Fibroblast of skin of abdomen (primary cell): Measurements from ENCODE around the gene NOL4L.

Experiments used
- DNase-seq: peaks from one replicate; pipeline ENCODE4 v3.0.0-alpha.2; 2013

The NOL4L gene

DNA sequence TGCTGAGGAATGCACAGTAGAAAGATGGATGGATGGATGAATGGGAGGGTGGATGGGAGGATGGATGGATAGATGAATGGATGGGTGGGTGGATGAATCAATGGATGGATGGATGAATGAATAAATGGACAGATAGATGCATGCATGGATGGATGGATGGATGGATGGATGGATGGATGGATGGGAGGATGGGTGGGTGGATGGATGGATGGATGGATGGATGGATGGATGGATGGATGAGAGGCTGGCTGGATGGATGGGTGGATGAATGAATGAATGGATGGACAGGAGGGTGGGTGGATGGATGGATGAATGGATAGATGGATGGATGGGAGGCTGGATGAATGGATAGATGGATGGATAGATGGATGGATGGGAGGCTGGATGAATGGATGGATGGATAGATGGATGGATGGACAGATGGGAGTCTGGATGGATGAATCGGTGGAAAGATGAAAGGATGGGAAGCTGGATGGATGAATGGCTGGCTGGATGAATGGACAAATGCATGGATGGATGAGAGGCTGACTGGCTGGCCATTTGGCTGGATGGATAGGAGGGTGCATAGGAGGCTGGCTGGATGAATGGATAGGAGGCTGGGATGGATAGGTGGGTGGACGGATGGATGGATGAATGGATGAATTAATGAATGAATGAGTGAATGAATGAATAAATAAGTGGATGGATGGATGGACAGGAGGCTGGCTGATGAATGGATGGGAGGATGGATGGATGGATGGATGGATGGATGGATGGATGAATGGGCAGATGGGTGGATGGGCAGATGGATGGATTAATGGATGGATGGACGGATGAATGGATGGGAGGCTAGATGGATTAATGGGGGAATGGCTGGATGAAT is 28.3 kb upstream of the NOL4L start:
- DNase-seq, result no peak

DNA sequence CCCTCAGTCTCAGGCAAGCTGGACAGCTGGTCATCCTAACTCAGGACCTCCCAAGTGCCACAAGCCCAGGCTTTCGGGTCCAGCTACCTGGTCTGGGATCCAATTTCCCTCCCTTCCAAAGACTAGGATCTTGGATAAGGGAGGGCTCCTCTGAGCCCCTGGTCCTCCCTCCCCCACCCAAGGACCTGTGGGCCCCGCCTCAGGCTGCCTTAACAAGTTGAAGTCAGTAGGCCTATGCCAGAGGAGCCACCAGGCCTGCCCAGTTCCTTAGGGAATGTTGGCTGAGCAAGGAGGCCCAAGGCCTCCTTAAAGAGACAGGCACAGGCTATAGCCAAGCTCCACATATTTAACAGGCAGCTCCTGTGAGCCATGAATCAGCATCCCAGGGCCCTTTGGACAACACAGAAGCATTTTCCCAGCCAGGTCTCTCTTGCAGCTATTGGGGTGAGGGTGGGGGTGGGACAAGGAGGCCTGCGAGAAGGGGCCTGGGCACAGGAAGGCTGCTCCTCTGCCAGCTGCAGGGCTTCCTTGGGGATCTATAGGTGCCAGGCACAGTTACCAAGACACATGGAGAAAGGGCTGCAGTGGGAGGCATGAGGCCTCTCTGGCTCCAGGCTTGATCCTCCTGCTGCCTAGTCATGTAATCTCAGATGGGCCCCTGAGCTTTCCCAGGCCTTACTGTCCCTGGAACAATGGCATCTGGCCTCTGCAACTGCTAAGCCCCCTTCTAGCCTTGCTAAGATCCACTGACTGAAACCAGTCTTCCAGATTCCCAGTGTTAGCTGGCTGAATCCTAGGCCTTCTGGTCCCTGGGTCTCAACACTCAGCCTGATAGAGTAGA is 27.4 kb upstream of the NOL4L start:
- DNase-seq, result no peak

DNA sequence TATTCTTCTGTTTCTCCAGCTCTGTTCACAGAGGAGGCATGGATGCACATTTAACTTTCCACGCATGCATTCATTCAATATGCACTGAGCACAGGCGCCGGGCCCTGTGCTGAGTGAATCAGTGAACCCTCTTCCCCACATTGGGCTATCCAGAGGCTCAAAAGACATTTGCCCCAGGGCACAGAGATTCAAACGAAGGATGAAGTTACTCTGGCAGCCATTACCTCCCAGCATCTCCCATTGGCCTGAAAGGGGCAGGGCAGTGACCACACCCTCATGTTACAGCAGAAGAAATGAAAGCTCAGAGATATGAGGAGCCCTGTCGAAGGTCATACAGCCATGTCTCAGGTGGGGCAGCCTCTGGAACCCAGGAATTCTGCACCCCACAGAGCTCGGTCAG is 26.7 kb upstream of the NOL4L start:
- no peak for DNase-seq

DNA sequence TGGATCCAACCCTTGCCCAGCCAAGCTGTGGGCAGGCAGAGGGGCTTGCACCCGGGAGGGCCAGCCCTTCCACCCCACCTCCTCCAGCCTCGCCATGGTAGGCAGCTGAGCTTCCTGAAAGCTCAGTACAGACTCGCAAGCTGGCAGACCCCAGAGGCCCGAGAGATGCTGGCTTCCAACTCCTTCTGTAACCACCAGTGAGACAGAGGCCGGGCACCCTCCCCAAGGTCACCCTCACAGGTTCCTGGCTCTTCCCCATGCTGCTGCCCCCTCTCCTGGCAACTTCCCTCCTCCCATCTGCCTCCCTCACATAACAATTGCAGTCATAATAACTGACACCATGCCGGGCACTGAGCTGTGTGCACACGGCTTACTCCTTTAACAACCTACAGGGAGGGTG is 26.2 kb upstream of the NOL4L start:
- DNase-seq, result no peak

DNA sequence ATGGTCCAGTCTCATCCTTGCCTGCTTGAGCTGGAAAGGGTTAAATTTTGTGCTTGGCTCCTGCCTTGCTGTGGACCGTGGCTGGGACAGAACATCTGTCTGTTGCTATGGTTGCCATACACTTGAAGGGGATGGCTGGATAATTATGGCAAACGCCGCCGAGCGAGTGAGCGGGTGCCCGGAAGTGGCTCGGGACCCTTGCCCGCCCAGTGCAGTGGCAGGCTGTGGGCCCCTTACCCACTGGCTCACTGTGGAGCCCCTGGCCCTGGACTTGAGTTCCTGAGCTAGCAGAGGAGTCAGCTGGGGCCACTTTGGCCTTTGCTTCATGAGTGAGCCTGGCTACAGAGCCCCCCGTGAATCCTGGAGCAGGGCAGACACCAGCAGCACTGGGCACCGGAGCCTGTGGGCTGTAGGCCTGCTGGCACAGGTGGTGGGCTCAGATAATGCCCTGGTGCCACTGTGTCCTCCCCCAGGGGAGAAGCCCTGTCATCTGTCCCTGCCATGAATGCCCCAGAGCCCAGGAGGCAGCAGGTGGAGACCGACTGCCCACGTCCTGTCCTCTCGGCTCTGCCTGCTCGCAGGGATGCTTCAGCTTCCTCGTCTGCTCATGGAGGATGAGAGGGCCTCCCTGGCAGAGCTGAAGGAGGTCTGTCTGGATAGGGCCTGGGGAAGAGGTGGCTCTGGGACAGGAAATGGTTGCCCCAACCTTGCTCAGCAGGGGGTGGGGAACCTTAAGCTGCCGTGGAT is 25.5 kb upstream of the NOL4L start:
- no peak for DNase-seq

DNA sequence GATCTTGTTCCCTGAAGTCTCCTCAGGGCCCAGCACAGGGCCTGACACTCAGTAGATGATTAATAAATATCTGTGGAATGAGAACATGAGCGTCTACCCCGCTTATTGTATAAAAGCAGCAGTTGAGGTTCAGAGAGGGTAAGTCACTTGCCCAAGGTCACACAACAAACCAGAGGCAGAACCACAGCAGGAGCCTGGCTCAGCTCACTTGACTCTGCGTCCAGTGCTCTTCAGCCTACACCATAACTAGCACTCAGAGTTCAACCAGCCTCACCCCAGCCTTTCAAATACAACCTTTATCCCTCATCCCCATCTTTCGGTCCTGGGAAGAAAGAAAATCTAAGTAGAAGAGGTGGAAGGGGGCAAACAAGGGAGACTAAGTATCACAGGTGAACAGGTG is 24.9 kb upstream of the NOL4L start:
- no peak for DNase-seq

DNA sequence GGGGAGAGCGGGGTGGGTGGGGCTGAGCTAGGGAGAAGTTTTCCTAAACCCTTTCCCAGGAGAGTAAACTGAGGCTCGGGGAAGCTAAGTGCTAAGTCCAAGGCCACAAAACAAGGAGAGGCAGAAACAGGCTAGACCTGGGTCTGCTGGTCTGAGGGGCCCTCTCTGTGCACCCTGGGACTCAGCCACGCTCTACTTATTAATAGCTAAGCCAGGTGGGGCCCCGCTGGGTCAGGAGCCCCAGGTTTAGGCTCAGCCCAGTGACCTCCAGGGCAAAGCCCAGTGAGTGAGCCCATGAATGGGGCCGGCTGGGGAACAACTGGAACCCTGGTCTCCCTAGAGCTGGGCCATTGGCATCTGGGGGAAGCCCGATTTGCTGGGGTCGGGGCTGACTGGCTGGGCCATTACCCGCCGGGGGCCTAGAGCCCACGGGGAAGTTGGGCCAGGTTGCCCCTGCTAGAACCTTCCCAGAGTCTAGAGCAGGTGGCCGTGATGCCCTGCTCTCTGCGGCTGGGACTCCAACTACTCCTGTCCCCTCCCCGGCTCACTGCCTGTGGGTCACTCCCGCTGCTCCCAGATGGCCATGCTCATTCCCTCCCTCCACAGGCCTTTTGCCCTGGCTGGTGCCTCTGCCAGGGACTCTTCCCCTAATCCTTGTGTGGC is 24.1 kb upstream of the NOL4L start:
- DNase-seq, result no peak

DNA sequence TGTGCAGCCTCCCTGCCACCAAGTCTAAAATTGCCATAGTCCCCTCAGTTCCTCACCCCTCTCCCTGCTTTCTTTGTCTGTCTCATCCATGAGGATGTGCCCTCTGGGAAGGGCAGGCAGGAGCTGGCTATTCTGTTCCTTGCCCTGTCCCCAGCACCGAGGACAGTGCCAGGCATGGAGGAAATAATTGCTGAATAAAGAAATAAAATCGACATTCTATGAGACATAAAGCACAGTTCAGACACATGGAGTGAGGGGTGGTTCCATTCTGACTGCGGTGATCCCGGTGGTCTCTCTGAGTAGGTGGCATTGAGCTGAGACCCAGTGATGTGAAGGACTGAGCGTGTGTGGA is 23.5 kb upstream of the NOL4L start:
- DNase-seq, result no peak

DNA sequence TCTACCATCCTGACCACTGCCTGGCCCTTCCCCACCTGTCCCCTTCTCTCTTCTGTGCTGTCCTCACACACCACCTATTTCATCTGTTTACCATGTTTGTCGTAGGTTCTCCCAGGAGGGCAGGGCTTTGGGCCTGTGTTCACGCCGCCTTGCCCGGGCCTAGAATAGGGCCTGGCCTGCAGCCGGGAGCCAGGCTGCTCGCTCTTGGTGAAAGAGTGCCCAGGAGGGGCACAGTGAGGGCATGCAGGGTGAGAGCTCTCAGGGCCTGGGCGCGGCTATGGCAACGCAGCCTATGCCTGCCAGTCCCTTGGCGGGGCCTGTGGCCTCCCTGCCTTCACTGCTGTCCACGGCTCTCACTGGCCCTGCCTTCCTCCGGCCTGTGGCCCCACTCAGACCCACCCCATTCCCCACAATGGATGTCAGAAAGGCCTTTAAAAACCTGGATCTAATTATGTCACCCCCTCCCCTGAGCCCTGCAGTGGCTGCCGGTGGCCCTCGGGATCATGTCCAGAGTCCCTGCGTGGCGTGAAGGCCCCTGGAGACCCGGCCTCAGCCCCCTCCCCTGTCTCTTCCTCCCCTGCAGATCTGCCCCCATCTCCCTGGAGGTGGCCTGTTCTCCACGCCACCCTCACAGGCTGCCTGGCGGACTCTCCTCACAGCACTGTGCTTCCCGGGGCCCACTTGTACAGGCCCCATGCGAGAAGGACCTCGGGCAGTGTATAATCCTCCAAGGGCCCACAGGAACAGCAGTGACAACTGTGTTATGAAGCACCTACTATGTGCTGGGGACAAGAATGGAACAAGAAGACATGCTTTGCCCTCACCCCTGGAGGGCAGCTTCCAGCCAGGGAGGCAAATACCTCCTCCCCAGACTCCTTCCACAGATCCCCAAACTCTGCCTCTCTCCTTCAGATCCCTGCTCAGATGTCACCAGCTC is 22.9 kb upstream of the NOL4L start:
- no peak for DNase-seq

DNA sequence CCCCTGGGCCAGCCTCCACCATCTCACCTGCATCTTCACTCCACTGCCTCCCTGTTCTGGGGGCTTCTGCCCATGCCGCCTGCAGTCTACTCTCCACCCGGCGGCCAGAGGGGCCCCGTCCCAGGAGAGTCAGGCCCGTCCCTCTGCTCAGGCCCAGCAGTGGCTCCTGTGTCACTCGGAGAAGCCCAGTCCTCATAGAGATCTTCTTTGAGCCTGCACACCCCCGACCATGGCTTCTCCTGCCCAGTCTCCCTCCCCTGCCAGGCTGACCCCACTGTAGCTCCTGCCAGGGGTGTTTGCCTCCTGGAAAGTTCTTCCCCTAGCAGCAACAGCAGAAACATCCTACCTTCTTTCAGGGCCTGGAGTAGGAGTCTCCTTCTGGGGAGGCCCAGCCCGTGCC is 22.2 kb upstream of the NOL4L start:
- no peak for DNase-seq

DNA sequence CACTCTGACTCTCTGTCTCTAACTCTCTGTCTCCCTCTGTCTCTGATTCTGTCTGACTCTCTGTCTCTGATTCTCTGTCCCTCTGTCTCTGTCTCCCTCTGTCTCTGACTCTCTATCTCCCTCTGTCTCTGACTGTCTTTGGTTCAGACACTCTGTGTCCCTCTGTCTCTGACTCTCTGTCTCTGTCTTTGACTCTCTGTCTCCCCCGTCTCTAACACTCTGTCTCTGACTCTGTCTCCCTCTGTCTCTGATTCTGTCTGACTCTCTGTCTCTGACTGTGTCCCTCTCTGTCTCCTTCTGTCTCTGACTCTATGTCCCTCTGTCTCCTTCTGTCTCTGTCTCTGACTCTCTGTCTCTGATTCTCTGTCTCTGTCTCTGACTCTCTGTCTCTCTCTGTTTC is 21.7 kb upstream of the NOL4L start:
- no peak for DNase-seq

DNA sequence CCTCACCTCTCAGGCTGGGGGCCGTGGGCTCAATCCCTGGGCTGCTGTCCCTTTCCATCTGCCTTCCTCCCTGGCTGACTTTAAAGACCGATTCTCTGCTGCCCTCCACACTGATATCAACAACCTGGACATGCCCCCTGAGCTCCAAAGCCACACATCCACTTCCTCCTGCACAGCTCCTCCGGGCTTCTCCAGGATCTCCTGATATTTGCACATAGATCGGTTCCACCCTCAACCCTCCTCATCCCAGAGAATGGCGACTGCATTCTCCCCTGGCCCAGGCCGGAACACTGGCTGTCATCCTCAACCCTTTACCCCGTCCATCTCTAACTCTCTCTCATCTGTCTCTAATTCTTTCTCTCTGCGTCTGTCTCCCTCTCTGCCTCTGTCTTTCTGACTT is 21.0 kb upstream of the NOL4L start:
- DNase-seq, result no peak

DNA sequence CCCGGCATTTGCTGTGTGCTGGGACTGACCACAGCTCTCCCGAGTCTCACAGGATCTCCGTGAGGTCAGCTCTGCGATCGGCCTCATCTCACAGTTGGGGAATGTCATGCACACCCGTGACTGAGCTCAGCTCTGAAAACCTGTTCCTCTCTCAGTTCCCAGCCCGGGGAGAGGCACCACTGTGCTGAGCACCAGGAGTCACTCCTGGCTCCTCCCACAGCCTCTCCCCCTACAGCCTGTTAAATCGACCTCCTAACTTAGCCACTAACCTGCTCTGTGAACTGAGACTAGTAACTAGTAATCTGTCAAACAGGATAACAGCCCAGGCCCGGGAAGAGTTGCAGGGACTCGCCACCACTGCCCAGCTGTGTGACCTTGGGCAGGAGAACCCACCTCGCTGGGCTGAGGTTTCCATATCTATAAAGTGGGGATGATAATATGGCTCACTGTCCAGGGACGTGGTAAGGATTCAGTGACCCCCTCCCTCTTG is 20.1 kb upstream of the NOL4L start:
- no peak for DNase-seq

DNA sequence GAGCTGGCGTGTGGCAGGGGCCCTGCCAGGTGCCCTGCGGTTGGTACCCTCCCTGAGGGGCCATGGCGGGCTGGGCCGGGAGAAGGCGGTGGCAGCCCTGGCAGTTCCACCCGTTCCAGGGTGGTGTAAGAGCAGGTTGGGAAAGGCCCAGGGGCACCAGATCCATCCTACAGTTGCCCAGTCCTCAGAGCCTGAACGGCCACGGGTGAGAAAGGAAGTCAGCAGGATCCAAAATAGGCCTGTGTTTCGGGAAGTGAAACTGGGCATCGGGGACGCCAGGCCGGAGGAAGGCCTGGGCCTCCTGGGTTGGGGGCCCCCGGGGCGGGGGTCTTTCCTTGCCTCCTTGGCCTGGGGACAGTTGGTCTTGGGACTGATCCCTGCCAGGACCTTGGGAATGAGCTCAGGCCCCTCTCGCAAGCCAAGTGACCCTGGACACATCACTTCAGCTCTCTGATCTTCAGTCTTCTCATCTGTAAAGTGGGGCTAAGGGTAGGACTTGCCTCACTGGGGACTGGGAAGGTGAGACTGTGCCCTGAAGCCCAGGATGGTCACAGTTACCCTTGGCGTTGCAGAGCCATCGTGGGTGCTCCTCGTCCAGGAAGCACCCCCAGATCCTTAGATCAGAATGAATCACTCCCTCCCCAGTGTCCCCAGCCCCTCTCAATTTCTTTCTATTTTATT is 18.1 kb upstream of the NOL4L start:
- DNase-seq, result no peak

DNA sequence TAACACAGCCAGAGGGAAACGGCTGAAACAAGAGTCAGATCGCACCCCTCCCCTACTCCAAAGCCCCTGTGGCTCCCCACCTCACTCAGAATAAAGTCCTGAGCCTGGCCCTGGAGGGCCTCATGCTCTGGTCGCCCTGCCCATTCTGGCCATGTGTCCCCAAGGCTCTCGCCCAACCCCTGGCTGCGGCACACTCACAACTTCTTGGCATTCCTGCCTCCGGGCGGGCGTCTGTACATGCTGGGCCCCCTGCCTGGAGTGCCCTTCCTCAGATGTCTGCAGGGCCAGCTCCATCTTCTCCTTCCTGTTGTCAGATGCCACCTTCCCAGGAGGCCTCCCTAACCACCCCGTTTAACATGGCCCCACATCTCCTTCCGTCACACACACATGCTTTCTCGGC is 17.1 kb upstream of the NOL4L start:
- DNase-seq, result no peak

DNA sequence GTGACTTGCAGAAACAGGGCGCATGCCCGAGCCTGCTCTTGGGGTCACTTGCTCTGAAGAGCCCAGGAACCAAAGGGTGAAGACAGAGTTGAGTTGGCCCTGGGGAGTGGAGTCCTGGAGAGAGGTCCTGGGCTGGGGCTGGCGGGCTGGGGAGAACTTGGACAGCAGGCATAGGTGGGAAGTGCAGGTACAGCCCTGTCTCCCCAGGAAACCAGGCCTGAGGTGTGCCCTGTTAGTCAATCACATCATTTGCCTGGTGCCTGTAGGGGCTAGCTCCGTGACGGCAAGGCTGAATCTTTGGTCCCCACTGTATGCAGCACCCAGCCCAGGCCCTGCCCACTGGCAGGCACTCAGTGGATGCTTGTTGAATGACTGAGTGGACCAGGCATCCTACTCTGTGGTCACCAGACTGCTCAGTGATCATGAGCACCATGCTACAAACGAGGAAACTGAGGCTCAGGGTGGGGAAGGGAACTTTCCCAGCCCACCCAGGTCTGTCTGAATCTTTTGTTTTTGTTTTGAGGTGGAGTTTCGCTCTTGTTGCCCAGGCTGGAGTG is 15.6 kb upstream of the NOL4L start:
- DNase-seq, result no peak

DNA sequence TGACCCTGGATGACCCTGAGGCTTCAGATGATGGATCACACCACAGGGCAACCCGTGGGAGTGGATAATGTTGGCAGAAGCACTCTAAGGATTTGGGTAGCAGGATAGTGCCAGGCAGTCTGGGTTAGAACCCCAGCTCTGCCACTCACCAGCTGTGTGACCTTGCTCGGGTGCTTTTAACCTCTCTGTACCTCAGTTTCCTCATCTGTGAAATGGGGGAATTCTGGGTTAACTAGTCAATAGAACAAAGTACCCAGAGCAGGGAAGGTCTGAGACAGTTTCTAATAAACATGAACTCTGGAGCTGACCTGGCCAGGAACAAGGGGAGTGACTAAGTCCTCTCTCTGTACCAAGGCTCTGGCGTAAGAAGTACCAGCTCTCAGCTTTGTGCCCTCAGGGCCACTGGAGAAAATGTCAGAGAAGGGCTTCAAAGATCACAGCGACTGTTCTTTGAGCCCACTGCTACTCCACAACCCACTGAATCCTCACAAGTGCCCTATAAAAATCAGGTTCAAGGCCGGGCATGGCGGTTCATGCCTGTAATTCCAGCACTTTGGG is 14.7 kb upstream of the NOL4L start:
- DNase-seq, result no peak

DNA sequence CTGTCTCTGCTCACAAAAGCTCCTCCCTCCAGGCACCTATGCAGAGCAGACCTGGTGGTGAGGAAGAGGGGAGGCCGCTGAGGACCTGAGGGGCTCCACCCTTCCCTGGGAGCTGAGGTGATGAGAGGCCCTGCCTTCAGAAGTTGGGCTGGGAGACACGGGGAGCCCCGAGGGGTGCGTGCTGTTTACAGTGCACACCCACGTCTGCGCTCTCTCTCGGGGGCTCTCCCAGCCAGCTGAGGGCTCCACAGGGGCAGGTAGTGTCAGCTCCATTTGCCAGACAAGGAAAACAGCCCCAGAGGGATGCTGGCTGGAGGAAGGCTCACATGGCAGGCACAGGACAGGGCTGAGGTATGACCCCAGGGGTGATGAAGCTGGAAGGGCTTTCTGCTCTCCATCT is 13.5 kb upstream of the NOL4L start:
- DNase-seq, result no peak

DNA sequence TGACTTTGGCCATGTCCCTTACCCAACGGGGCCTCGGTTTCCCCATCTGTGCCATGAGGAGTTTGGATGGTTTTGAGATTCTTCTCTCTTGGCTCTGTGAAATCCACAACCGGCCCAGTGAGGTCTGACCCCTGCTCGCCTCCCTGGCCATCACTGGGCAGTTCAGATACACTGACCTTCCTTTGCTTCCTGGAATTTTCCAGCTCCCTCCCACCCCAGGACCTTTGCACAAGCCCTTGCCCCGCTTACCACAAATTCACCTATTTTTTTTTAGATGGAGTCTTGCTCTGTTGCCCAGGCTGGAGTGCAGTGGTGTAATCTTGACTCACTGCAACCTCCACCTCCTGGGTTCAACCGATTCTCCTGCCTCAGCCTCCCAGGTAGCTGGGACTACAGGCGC is 12.6 kb upstream of the NOL4L start:
- DNase-seq, result no peak

DNA sequence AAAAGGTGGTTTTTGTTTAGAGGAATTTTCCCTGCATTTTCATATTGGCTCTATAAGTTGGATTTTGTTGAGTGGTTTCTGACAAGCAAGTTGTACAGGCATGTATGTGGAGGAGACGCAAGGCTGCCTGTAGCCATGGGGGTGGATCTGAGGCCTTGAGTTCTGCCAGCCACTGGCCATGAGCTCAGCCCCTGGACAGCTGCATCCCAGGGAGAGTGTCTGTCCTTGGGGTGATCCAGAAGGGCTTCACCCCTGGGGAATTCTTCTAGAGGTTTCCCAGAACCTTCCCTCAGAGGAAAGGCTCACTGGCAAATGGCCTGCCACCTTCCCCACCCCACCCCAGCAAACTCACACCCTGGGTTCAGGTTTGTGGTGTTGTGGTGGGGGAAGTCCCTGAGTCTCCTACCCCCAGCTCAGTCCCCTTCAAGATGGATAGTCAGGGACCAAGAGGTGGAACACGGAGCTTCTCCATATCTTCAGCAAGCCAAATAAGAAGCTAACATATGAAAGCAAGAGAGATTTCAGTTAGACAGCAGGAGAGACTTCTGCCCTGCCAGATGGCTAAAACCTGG is 11.6 kb upstream of the NOL4L start:
- no peak for DNase-seq
